Activated CD4-positive, alpha-beta T cell treated with anti-CD3 and anti-CD28 coated beads, Interleukin-2, amount 10 ng/mL, durations not matched to agents 7 days and 5 days (primary cell): ENCODE measurements around the gene VSTM2B. TPM values are rescaled to one million over a fixed set of nuclear protein-coding genes. Genes with fewer than 3 reads are reported as not detected.
A peak's percentile ranks its signal among the peaks of the same experiment; 100 is the strongest.

Experiments
- CTCF ChIA-PET: fragments of 350-600 bp; sonication (Branson Sonifier 250); formaldehyde crosslinking; loops from one replicate; lab custom pipeline; 2021; ENCODE audit warnings: antibody characterized with exemption; lab: Charles Lee
- POLR2A ChIA-PET: fragments of 350-600 bp; sonication (Branson Sonifier 250); formaldehyde crosslinking; loops from one replicate; lab custom pipeline; 2021; ENCODE audit warnings: antibody characterized with exemption; lab: Charles Lee
- DNase-seq: peaks from one replicate; pipeline ENCODE4 v3.0.0-alpha.2; 2020
- H3K27ac Mint-ChIP-seq: one replicate; pipeline ENCODE4 v1.8.0; 2021; ENCODE audit warnings: mild to moderate bottlenecking, moderate library complexity, mixed read lengths
- H3K27me3 Mint-ChIP-seq: one replicate; pipeline ENCODE4 v1.8.0; 2021; ENCODE audit warnings: mixed read lengths
- H3K36me3 Mint-ChIP-seq: one replicate; pipeline ENCODE4 v1.8.0; 2021; ENCODE audit warnings: low read depth, mixed read lengths
- H3K4me1 Mint-ChIP-seq: one replicate; pipeline ENCODE4 v1.8.0; 2021; ENCODE audit warnings: mixed read lengths
- H3K4me3 Mint-ChIP-seq: one replicate; pipeline ENCODE4 v1.8.0; 2021; ENCODE audit warnings: mild to moderate bottlenecking, moderate library complexity, mixed read lengths
- H3K9me3 Mint-ChIP-seq: one replicate; pipeline ENCODE4 v1.8.0; 2021; ENCODE audit warnings: mixed read lengths
- total RNA-seq, 2 experiments: library from RNA; stranded (reverse); gene quantifications; one replicate each; pipeline ENCODE4 v1.2.3, GENCODE V29; 2021

VSTM2B gene
- total RNA-seq, 2 experiments from 2014 or later, result not detected

DNA sequence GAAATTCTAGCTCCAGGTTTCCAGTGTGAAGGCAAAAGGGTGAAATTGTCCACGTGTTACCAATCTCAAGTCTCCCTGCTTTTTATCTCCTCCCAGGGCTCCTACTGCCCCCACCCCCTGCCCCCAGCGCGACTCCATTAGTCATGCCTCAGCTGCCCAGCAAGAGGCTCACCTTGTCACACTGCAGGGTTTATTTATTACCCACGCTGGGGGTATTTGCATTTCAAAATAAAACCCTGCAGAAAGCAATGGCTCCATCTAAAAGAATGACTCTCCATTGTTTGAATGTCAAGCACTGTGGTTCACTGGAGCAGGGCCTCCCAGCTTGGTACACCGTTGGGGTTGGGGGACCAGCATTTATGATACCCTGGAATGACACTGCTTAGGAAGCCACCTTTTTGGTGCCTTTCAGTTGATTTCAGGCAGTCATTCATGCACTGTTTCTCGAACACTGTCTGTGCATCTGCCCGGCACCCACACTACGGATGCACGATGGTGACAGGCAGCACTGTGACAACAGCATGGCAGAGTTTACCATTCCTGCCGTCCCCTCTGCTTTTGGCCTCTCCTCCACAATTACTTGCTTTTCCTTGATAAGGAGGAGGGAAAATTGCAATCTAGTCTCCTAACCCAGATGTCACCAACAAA is 70.4 kb downstream of the VSTM2B start:
- ChIA-PET CTCF (interaction anchor here (0.9 to 2.0 kb wide), 3 partner anchors 9 to 14 kb away, joined by 3 to 6 read pairs (median 5); partner anchors contain the start of gene POP4), POLR2A (no interaction called here)
- no peak for DNase-seq
- Mint-ChIP-seq H3K4me3 (no peak overlapping the region), H3K27me3 (peaks cover 21% of the 10 kb centered on the region), H3K27ac (no peak overlapping the region), H3K4me1 (no peaks in the 10 kb centered on the region), H3K9me3 (no peaks in the 10 kb centered on the region), H3K36me3 (no peaks in the 10 kb centered on the region)

- H3K27ac Mint-ChIP-seq, result no peak overlapping the region
- no peak for DNase-seq
- no peaks in the 10 kb centered on the region for H3K9me3 Mint-ChIP-seq
- ChIA-PET CTCF (interaction anchor here (1.7 to 2.2 kb wide), 3 partner anchors 9 to 13 kb away, joined by 5 to 6 read pairs (median 5); partner anchors contain the start of gene POP4), POLR2A (no interaction called here)
- H3K27me3 Mint-ChIP-seq, result peaks cover 17% of the 10 kb centered on the region
- no peaks in the 10 kb centered on the region for H3K4me1 Mint-ChIP-seq
- H3K36me3 Mint-ChIP-seq, result no peaks in the 10 kb centered on the region
- no peak overlapping the region for H3K4me3 Mint-ChIP-seq
Observed at GRCh38 chr19:29596885-29597525, 71.2 kb downstream of the VSTM2B start.

DNA sequence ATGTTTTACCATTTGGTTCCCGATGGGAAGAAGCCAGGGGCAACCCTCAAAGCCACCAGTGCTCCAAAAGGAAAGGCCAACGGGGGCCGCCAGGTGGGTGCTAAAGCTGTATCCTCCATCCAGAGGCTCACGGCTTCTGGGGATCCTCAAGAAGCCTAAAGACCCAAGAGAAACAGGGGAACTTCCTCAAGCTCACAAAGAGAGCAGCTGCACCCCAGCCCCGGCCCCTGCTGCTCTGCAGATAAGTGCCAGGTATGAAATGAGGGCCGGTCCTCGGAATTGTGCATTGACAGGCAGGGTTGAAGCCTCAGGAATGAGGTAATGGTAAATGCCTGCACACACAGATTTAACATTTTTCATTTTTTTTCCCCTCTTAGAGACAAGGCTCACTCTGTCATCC is 72.2 kb downstream of the VSTM2B start:
- POLR2A ChIA-PET, result no interaction called here

DNA sequence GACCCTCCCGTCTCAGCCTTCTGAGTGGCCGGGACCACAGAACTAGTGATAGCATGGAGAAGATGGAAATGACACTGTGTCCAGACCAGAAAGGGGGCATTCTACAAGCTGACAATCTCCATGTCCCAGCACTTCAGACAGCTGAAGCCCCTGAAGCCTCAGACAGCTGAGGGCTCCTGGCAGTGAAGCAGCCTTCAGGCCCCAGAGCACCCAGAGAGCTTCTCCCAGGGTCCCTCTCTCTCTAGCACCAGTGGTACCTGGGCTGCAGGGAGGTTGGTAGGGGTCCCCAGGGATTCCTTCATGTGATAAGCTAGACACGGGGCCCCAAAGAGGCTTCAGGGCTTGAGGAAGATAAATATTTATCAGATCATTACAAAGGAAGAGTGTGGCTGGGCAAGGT is 72.7 kb downstream of the VSTM2B start:
- Mint-ChIP-seq H3K27ac (no peak overlapping the region), H3K4me1 (no peaks in the 10 kb centered on the region), H3K27me3 (peaks cover 16% of the 10 kb centered on the region), H3K9me3 (no peaks in the 10 kb centered on the region), H3K36me3 (no peaks in the 10 kb centered on the region), H3K4me3 (no peak overlapping the region)
- CTCF ChIA-PET, result interaction anchor here (0.9 to 2.2 kb wide), 3 partner anchors 11 to 348 kb away, joined by 3 to 5 read pairs (median 3); no protein-coding TSS in a partner anchor
- POLR2A ChIA-PET, result no interaction called here
- no peak for DNase-seq

More for the DNA sequence above, 72.2 kb downstream of the VSTM2B start:
- CTCF ChIA-PET, result interaction anchor here (0.9 to 2.2 kb wide), 4 partner anchors 10 to 348 kb away, joined by 3 to 5 read pairs (median 4); no protein-coding TSS in a partner anchor
- no peak overlapping the region for H3K27ac Mint-ChIP-seq
- no peak overlapping the region for H3K4me3 Mint-ChIP-seq
- no peaks in the 10 kb centered on the region for H3K36me3 Mint-ChIP-seq
- no peaks in the 10 kb centered on the region for H3K9me3 Mint-ChIP-seq
- peaks cover 17% of the 10 kb centered on the region for H3K27me3 Mint-ChIP-seq
- no peaks in the 10 kb centered on the region for H3K4me1 Mint-ChIP-seq
- no peak for DNase-seq

DNA sequence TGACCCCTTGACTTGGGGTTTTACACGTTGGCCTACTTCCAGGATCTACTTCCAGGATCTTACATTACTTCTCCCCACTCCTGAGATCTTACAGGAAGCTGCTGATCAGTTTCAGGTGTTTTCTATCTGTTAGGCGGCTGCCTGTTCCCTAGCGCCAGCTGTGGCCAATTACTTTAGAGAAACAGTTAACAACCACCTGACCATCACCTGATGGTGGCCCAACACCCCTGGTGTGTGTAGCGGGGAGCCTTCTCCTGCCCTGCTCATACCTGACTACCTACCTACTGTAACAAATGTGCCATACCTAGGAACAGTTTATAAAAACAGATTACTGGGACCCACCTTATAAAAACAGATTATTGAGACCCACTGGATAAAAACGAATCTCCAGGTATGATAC is 77.5 kb downstream of the VSTM2B start:
- no peak for DNase-seq
- ChIA-PET POLR2A (no interaction called here), CTCF (interaction anchor here (1.1 kb wide), 1 partner anchor 87 kb away, joined by 4 read pairs; no protein-coding TSS in a partner anchor)
- Mint-ChIP-seq H3K36me3 (no peaks in the 10 kb centered on the region), H3K9me3 (no peaks in the 10 kb centered on the region), H3K27ac (no peak overlapping the region), H3K4me3 (no peak overlapping the region), H3K27me3 (peaks cover under 1% of the 10 kb centered on the region), H3K4me1 (peaks cover 22% of the 10 kb centered on the region)

DNA sequence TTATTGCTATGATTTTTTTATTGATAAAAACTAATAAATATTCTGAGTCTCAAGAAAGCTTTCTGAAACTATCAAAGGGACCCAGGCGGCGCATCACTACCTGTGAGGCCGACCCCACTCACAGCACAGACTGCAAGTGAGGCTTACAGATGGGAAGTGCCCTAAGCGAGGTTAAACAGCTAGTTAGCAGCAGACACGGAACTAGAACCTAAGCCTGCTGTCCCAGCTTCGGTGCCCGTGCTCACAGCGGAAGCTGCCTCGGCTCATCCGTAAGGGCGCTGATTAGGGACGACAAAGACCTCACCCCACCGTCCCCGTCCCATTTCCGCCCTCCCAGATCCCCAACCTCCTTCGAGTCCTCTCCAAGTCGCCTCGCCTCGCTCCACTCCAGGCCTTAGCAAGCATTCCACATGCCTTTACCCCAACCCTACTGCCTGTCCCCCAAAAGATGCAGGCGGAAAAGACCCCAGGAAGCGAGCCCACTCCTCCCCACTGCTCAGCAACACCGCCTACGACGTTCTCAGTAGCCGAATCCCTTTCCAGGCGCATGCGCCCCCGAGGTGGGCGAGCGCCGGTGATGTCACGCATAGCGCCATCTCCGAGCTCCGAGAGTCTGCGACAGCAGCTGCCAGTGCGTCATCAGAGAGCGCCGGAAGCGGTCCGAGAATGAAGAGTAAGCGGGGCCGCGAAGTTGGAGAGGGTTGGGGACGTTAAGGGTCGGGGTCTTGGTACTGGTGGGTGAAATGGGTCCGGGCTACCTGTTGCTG is 80.0 kb downstream of the VSTM2B start, which contains the start of gene POP4:
TSS of gene POP4 (plus strand) at position 631 of the 767 bp plus-strand sequence. CDS start at position 667, 36 bp downstream.
- Mint-ChIP-seq H3K4me3 (peak within 1 kb of the TSS; percentile 100), H3K4me1 (peaks cover 26% of the 10 kb centered on the region), H3K27ac (peak within 1 kb of the TSS; percentile 100), H3K36me3 (peaks cover 16% of the 10 kb centered on the region), H3K9me3 (no peaks in the 10 kb centered on the region), H3K27me3 (no peaks in the 10 kb centered on the region)
- ChIA-PET CTCF (interaction anchor here (0.7 to 3.1 kb wide), 14 partner anchors 9 to 111 kb away, joined by 3 to 19 read pairs (median 6); partner anchors contain the start of gene PLEKHF1), POLR2A (interaction anchor here (0.6 to 1.5 kb wide), 8 partner anchors 14 to 256 kb away, joined by 3 to 6 read pairs (median 4); partner anchors contain the start of gene C19orf12)
- DNase-seq, result peak; percentile 98

- peaks cover 31% of the 10 kb centered on the region for H3K4me1 Mint-ChIP-seq
- ChIA-PET POLR2A (interaction anchor here (0.6 to 1.5 kb wide), 6 partner anchors 13 to 108 kb away, joined by 3 to 6 read pairs (median 4); partner anchors contain the start of gene C19orf12), CTCF (interaction anchor here (0.7 to 3.1 kb wide), 13 partner anchors 9 to 110 kb away, joined by 3 to 19 read pairs (median 6); partner anchors contain the start of gene PLEKHF1)
- no peaks in the 10 kb centered on the region for H3K9me3 Mint-ChIP-seq
- no peaks in the 10 kb centered on the region for H3K27me3 Mint-ChIP-seq
- DNase-seq, result no peak
- H3K4me3 Mint-ChIP-seq, result peak overlapping the region; percentile 100
- H3K27ac Mint-ChIP-seq, result peak overlapping the region; percentile 100
- H3K36me3 Mint-ChIP-seq, result peaks cover 21% of the 10 kb centered on the region
Observed at GRCh38 chr19:29606420-29606747, 80.6 kb downstream of the VSTM2B start.

- peaks cover 35% of the 10 kb centered on the region for H3K36me3 Mint-ChIP-seq
- no peak overlapping the region for H3K4me3 Mint-ChIP-seq
- H3K27me3 Mint-ChIP-seq, result no peaks in the 10 kb centered on the region
- no peaks in the 10 kb centered on the region for H3K9me3 Mint-ChIP-seq
- CTCF ChIA-PET, result interaction anchor here (1.1 to 5.1 kb wide), 14 partner anchors 9 to 259 kb away, joined by 3 to 49 read pairs (median 14); partner anchors contain the start of genes C19orf12 and PLEKHF1
- peaks cover 28% of the 10 kb centered on the region for H3K4me1 Mint-ChIP-seq
- H3K27ac Mint-ChIP-seq, result no peak overlapping the region
- no peak for DNase-seq
- POLR2A ChIA-PET, result no interaction called here
Observed at GRCh38 chr19:29609636-29610035, 83.8 kb downstream of the VSTM2B start.

GRCh38 chr19:29610213-29610573 is 84.4 kb downstream of the VSTM2B start:
- no peak overlapping the region for H3K4me3 Mint-ChIP-seq
- H3K27ac Mint-ChIP-seq, result no peak overlapping the region
- peaks cover 25% of the 10 kb centered on the region for H3K4me1 Mint-ChIP-seq
- ChIA-PET CTCF (interaction anchor here (0.6 to 5.1 kb wide), 30 partner anchors 10 to 1057 kb away, joined by 3 to 49 read pairs (median 4); partner anchors contain the start of genes C19orf12 and PLEKHF1), POLR2A (interaction anchor here (0.6 kb wide), 2 partner anchors 15 to 103 kb away, joined by 3 to 7 read pairs; no protein-coding TSS in a partner anchor)
- no peak for DNase-seq
- H3K27me3 Mint-ChIP-seq, result no peaks in the 10 kb centered on the region
- no peaks in the 10 kb centered on the region for H3K9me3 Mint-ChIP-seq
- peaks cover 40% of the 10 kb centered on the region for H3K36me3 Mint-ChIP-seq

DNA sequence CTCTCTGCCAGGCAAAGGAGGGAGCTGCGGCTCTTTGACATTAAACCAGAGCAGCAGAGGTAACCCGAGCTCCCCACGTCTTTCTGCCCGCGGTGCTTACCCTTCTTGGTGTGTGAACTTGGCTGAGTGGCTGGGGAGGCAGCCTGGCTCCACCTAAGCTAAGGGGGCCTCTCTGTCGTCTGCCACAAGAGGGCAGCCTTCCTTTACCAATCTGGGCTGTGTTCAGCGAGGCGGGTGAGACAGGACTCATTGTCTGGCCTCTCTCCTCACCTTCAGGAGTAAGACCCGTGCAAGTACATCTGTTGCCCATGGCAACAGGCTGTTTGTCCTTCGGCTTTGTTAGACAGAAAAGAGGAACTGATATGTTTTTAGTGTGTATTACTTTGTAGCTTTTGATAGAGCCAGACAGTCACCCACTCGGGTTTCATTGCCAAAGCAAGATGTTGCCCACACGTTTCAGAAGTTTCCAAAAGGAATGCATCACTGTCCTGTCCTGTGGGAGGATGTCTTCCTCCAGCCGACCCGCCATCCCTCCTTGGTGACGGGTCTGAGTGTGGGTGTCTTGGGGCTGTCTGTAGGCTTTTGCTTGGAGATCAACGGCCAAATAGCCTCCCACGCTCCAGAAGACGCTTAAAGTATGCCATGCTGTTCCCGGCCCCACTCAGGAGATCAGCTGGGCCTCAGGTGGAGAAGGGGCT is 84.9 kb downstream of the VSTM2B start:
- DNase-seq, result peak; percentile 91
- Mint-ChIP-seq H3K4me1 (peaks cover 25% of the 10 kb centered on the region), H3K4me3 (no peak overlapping the region), H3K27me3 (no peaks in the 10 kb centered on the region), H3K36me3 (peaks cover 45% of the 10 kb centered on the region), H3K27ac (peak overlapping the region; percentile 61), H3K9me3 (no peaks in the 10 kb centered on the region)
- ChIA-PET POLR2A (interaction anchor here (0.6 kb wide), 2 partner anchors 14 to 103 kb away, joined by 3 to 7 read pairs; no protein-coding TSS in a partner anchor), CTCF (interaction anchor here (0.6 to 5.1 kb wide), 30 partner anchors 10 to 1056 kb away, joined by 3 to 49 read pairs (median 4); partner anchors contain the start of genes C19orf12 and PLEKHF1)

GRCh38 chr19:29612121-29612520 is 86.3 kb downstream of the VSTM2B start:
- H3K27me3 Mint-ChIP-seq, result no peaks in the 10 kb centered on the region
- peaks cover 53% of the 10 kb centered on the region for H3K36me3 Mint-ChIP-seq
- POLR2A ChIA-PET, result no interaction called here
- DNase-seq, result no peak
- no peaks in the 10 kb centered on the region for H3K9me3 Mint-ChIP-seq
- no peak overlapping the region for H3K4me3 Mint-ChIP-seq
- H3K4me1 Mint-ChIP-seq, result peaks cover 26% of the 10 kb centered on the region
- CTCF ChIA-PET, result interaction anchor here (0.7 to 5.1 kb wide), 7 partner anchors 8 to 103 kb away, joined by 3 to 49 read pairs (median 29); partner anchors contain the start of genes C19orf12 and PLEKHF1
- no peak overlapping the region for H3K27ac Mint-ChIP-seq
